K562 (cell line): ENCODE measurements around the gene PYGO2. TPM values are rescaled to one million over a fixed set of nuclear protein-coding genes. Genes with fewer than 3 reads are reported as not detected.

Experiments used
- ARNT ChIP-seq, 2 experiments: fragments of 450-650 bp; IDR thresholded peaks; 2 replicates each; pipeline ENCODE4 v1.6.1; 2016; ENCODE audit warnings: mild to moderate bottlenecking in 1 of 2
- MAFK ChIP-seq: IDR thresholded peaks from 2 replicates; pipeline ENCODE4 v1.6.1; 2011; ENCODE audit warnings: low read length, improper control_type of control experiment
- TAF9B ChIP-seq: fragments of 450-650 bp; IDR thresholded peaks from 2 replicates; pipeline ENCODE4 v1.6.1; 2018; ENCODE audit warnings: mild to moderate bottlenecking; ENCODE audit not compliant: partially characterized antibody
- TARDBP ChIP-seq: fragments of 450-650 bp; IDR thresholded peaks from 2 replicates; pipeline ENCODE4 v1.6.1; 2016
- ZBTB1 ChIP-seq: sonication (generic); formaldehyde crosslinking; IDR thresholded peaks from 2 replicates; pipeline ENCODE4 v1.8.1; 2023; ENCODE audit warnings: missing genetic modification reagents, low read depth, mild to moderate bottlenecking, borderline replicate concordance
- ZFP1 ChIP-seq: fragments of 450-650 bp; formaldehyde crosslinking; IDR thresholded peaks from 2 replicates; pipeline ENCODE4 v1.4.0; 2020; ENCODE audit warnings: mild to moderate bottlenecking, mixed read lengths
- ZNF316 ChIP-seq: fragments of 450-650 bp; IDR thresholded peaks from 2 replicates; pipeline ENCODE4 v1.6.1; 2016
- ZNF561 ChIP-seq: fragments of 450-650 bp; formaldehyde crosslinking; conservative IDR thresholded peaks from 2 replicates; pipeline ENCODE4 v1.4.0; 2020; ENCODE audit warnings: mild to moderate bottlenecking, moderate library complexity
- ZNF644 ChIP-seq: fragments of 200-800 bp; sonication (Bioruptor generic); IDR thresholded peaks from 2 replicates; pipeline ENCODE4 v1.6.1; 2016; ENCODE audit warnings: low read depth, missing genetic modification characterization, missing compliant biosample characterization
- polyA plus RNA-seq, 8 experiments: library from polyadenylated mRNA; depleted of rRNA in 4 of 8; stranded (reverse) in 5 of 8; unstranded in 3 of 8; fragments of >200 nt; fragmentation: Nextera tagmentation in 2 of 8; fragmentation: Illumina TruSeq in 1 of 8; extraction: Ambion mirVana in 2 of 8; extraction: Trizol in 1 of 8; gene quantifications; 2 replicates each; pipeline versions ENCODE4 v1.2.1 to v1.2.3, GENCODE V29; 2011 to 2014; ENCODE audit warnings: inconsistent platforms in 1 of 8, missing spikeins in 1 of 8
- total RNA-seq, 7 experiments: library from RNA; depleted of rRNA in 6 of 7; stranded (reverse); fragments of >200 nt in 6 of 7; fragmentation: Illumina TruSeq in 2 of 7; extraction: Trizol in 2 of 7; gene quantifications; 2 replicates each; pipeline versions ENCODE4 v1.2.1 to v1.2.3, GENCODE V29; 2011 to 2021; ENCODE audit warnings: low replicate concordance in 1 of 7
- TF ChIP-seq, protein P1 (sequence below): fragments of 250-450 bp; sonication (Bioruptor Pico); IDR thresholded peaks from 2 replicates; pipeline ENCODE4 v1.4.0; 2020; ENCODE audit warnings: mild to moderate bottlenecking, moderate library complexity
- TF ChIP-seq, protein P2 (sequence below), 2 experiments: fragments of 200-800 bp in 1 of 2; sonication (Bioruptor generic) in 1 of 2; sonication (generic) in 1 of 2; formaldehyde crosslinking in 1 of 2; IDR thresholded peaks in 1 of 2; conservative IDR thresholded peaks in 1 of 2; 2 replicates each; pipeline versions ENCODE4 v1.5.0 to v1.6.1; 2016 to 2020; ENCODE audit warnings: missing compliant biosample characterization in 1 of 2, missing genetic modification characterization in 1 of 2, missing genetic modification reagents in 1 of 2
- TF ChIP-seq, protein P3 (sequence below), 2 experiments: fragments of 450-650 bp; IDR thresholded peaks; 2 replicates each; pipeline ENCODE4 v1.6.1; 2016
- TF ChIP-seq, protein P4 (sequence below): fragments of 450-650 bp; IDR thresholded peaks from 2 replicates; pipeline ENCODE4 v1.6.1; 2016; ENCODE audit warnings: low read depth

The PYGO2 gene
- total and polyA plus RNA-seq, 9 of the 15 experiments (the other 6 are each of a cell fraction or from before 2014, with no cell fraction given), result 8.3 to 36.2 (median 18.2) TPM

DNA sequence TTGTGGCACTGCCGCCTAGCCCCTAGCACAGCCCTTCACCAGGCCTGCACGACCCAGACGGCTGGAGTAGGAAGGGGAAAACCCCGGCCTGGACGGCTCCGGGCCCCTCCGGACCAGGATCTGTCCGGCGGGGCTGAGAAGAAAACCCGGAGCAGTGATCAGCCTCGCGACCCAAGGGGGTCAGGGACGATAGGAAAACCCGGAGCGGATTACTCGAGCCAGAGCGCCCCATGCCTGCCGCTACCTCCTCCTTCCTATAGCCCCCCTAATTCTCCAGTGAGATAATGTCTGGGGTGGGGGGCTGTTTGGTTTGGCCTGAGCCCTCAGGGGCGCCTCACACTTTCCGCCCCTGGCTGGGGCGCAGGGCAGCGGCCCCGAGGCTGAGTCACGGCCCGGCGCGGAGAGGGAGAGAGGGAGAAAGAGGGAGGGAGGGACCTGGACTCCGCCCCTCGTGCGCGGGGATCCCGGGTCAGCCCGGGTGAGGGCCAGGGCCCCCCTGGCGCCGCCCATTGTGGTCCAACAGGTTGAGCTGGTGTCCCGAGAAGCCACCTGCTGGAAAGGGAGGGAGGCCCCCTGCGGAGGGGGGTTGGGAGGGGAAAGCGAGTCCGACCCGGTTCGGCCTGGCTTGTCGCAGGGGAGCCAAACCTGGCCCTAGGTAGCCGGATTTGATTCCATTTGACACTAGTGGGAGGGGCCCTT lies 39.3 kb upstream of the PYGO2 start (continued):
- TF ChIP-seq, protein P1, sequence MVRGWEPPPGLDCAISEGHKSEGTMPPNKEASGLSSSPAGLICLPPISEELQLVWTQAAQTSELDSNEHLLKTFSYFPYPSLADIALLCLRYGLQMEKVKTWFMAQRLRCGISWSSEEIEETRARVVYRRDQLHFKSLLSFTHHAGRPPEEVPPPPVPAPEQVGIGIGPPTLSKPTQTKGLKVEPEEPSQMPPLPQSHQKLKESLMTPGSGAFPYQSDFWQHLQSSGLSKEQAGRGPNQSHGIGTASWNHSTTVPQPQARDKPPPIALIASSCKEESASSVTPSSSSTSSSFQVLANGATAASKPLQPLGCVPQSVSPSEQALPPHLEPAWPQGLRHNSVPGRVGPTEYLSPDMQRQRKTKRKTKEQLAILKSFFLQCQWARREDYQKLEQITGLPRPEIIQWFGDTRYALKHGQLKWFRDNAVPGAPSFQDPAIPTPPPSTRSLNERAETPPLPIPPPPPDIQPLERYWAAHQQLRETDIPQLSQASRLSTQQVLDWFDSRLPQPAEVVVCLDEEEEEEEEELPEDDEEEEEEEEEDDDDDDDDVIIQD (CRISPR knock-in tag), result 0 out of 2 replicates have a peak, but pooled peaks have one; percentile 18
- TF ChIP-seq ARNT (IDR thresholded peaks at IDR 0.05) (peak; percentile 72 to 85), MAFK (peak; percentile 50), ZNF316 (peak; percentile 78), ZFP1 (CRISPR knock-in tag) (no peak), TARDBP (peak; percentile 88), ZNF644 (tag) (no peak), ZNF561 (CRISPR knock-in tag) (peak; percentile 22; the same call in 1 of the 2 replicates), ZBTB1 (CRISPR knock-in tag) (no peak; the same call in 1 of the 2 replicates), TAF9B (peak; percentile 89)
- TF ChIP-seq, protein P2, sequence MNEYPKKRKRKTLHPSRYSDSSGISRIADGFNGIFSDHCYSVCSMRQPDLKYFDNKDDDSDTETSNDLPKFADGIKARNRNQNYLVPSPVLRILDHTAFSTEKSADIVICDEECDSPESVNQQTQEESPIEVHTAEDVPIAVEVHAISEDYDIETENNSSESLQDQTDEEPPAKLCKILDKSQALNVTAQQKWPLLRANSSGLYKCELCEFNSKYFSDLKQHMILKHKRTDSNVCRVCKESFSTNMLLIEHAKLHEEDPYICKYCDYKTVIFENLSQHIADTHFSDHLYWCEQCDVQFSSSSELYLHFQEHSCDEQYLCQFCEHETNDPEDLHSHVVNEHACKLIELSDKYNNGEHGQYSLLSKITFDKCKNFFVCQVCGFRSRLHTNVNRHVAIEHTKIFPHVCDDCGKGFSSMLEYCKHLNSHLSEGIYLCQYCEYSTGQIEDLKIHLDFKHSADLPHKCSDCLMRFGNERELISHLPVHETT (CRISPR knock-in tag; conservative IDR thresholded peaks at IDR 0.05 in 1 of 2, IDR thresholded peaks at IDR 0.05 in 1 of 2), result peak in 1 of 2 experiments; percentile 76; a peak in 2 of 4 replicates
- TF ChIP-seq, protein P3, sequence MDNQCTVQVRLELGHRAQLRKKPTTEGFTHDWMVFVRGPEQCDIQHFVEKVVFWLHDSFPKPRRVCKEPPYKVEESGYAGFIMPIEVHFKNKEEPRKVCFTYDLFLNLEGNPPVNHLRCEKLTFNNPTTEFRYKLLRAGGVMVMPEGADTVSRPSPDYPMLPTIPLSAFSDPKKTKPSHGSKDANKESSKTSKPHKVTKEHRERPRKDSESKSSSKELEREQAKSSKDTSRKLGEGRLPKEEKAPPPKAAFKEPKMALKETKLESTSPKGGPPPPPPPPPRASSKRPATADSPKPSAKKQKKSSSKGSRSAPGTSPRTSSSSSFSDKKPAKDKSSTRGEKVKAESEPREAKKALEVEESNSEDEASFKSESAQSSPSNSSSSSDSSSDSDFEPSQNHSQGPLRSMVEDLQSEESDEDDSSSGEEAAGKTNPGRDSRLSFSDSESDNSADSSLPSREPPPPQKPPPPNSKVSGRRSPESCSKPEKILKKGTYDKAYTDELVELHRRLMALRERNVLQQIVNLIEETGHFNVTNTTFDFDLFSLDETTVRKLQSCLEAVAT (IDR thresholded peaks at IDR 0.05), result peak in 1 of 2 experiments; percentile 52; a peak in 1 of 4 replicates
- TF ChIP-seq, protein P4, sequence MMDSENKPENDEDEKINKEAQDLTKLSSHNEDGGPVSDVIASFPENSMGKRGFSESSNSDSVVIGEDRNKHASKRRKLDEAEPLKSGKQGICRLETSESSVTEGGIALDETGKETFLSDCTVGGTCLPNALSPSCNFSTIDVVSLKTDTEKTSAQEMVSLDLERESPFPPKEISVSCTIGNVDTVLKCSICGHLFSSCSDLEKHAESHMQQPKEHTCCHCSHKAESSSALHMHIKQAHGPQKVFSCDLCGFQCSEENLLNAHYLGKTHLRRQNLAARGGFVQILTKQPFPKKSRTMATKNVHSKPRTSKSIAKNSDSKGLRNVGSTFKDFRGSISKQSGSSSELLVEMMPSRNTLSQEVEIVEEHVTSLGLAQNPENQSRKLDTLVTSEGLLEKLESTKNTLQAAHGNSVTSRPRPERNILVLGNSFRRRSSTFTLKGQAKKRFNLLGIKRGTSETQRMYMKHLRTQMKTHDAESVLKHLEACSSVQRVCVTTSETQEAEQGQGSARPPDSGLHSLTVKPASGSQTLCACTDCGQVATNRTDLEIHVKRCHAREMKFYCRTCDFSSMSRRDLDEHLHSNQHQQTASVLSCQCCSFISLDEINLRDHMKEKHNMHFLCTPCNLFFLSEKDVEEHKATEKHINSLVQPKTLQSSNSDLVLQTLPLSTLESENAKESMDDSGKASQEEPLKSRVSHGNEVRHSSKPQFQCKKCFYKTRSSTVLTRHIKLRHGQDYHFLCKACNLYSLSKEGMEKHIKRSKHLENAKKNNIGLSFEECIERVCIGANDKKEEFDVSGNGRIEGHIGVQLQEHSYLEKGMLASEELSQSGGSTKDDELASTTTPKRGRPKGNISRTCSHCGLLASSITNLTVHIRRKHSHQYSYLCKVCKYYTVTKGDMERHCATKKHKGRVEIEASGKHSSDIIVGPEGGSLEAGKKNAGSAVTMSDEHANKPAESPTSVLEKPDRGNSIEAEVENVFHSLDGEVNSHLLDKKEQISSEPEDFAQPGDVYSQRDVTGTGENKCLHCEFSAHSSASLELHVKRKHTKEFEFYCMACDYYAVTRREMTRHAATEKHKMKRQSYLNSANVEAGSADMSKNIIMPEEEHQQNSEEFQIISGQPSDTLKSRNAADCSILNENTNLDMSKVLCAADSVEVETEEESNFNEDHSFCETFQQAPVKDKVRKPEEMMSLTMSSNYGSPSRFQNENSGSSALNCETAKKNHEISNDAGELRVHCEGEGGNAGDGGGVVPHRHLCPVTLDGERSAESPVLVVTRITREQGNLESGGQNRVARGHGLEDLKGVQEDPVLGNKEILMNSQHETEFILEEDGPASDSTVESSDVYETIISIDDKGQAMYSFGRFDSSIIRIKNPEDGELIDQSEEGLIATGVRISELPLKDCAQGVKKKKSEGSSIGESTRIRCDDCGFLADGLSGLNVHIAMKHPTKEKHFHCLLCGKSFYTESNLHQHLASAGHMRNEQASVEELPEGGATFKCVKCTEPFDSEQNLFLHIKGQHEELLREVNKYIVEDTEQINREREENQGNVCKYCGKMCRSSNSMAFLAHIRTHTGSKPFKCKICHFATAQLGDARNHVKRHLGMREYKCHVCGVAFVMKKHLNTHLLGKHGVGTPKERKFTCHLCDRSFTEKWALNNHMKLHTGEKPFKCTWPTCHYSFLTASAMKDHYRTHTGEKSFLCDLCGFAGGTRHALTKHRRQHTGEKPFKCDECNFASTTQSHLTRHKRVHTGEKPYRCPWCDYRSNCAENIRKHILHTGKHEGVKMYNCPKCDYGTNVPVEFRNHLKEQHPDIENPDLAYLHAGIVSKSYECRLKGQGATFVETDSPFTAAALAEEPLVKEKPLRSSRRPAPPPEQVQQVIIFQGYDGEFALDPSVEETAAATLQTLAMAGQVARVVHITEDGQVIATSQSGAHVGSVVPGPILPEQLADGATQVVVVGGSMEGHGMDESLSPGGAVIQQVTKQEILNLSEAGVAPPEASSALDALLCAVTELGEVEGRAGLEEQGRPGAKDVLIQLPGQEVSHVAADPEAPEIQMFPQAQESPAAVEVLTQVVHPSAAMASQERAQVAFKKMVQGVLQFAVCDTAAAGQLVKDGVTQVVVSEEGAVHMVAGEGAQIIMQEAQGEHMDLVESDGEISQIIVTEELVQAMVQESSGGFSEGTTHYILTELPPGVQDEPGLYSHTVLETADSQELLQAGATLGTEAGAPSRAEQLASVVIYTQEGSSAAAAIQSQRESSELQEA, result no peak
